Measurements from ENCODE around the gene FUNDC2. TPM values are rescaled to one million over a fixed set of nuclear protein-coding genes. Genes with fewer than 3 reads are reported as not detected.

FUNDC2 gene
- total RNA-seq, 4 donors from 2014 or later: 65.8 to 110 (median 83.7) TPM

DNA sequence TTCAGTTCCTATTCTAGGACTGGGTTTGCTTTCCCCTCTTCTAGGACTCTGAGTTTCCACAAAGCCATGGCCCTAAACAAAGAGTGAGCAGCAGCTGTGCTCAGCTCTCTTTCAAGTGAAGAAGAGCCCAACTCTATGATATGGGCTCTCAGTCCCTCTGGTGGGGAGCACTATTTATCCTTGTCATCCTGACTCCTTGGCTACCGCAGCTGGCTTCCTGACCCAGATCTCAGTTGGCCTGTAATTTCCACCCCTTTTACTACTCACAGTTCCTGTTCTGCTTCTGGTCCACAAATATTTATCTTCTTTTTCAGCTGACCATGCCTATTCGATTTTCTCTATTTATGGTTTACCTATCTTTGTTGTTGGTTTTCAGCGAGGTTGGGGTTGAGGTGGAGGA is 37.9 kb upstream of the FUNDC2 start:
- TF ChIP-seq, protein P1, sequence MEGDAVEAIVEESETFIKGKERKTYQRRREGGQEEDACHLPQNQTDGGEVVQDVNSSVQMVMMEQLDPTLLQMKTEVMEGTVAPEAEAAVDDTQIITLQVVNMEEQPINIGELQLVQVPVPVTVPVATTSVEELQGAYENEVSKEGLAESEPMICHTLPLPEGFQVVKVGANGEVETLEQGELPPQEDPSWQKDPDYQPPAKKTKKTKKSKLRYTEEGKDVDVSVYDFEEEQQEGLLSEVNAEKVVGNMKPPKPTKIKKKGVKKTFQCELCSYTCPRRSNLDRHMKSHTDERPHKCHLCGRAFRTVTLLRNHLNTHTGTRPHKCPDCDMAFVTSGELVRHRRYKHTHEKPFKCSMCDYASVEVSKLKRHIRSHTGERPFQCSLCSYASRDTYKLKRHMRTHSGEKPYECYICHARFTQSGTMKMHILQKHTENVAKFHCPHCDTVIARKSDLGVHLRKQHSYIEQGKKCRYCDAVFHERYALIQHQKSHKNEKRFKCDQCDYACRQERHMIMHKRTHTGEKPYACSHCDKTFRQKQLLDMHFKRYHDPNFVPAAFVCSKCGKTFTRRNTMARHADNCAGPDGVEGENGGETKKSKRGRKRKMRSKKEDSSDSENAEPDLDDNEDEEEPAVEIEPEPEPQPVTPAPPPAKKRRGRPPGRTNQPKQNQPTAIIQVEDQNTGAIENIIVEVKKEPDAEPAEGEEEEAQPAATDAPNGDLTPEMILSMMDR (IDR thresholded peaks at IDR 0.05): no peak
- ATAC-seq (ENCODE audit: low FRiP score): no peak
- no peak for DNase-seq (ENCODE audit: low spot score)

DNA sequence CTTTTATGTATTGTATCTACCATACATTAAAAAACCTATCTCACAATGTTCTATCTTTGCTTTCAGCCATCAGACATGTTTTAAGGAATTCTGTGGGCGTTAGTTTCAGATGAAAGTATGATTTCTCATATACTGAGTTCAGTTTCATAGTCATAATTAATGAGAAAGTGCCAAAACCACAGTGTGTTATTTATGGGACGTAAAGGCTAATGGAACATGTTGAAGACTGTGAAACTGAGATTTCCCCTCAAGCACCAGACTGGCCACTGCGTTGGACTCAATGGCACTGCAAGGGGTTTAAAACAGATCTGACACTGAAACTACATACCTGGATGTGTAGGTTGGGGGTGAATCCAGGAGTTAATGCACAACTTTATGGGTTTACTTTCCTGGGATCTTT is 36.1 kb upstream of the FUNDC2 start:
- TF ChIP-seq, protein P1 (IDR thresholded peaks at IDR 0.05): no peak
- DNase-seq (ENCODE audit: low spot score) (no peak), ATAC-seq (ENCODE audit: low FRiP score) (no peak)

GRCh38 chrX:154991039-154991438 is 35.6 kb upstream of the FUNDC2 start:
- ATAC-seq (ENCODE audit: low FRiP score) (no peak), DNase-seq (ENCODE audit: low spot score) (no peak)
- TF ChIP-seq, protein P1 (IDR thresholded peaks at IDR 0.05): no peak

GRCh38 chrX:154991476-154991875 is 35.2 kb upstream of the FUNDC2 start:
- no peak for ATAC-seq (ENCODE audit: low FRiP score)
- no peak for DNase-seq (ENCODE audit: low spot score)
- TF ChIP-seq, protein P1 (IDR thresholded peaks at IDR 0.05): no peak

DNA sequence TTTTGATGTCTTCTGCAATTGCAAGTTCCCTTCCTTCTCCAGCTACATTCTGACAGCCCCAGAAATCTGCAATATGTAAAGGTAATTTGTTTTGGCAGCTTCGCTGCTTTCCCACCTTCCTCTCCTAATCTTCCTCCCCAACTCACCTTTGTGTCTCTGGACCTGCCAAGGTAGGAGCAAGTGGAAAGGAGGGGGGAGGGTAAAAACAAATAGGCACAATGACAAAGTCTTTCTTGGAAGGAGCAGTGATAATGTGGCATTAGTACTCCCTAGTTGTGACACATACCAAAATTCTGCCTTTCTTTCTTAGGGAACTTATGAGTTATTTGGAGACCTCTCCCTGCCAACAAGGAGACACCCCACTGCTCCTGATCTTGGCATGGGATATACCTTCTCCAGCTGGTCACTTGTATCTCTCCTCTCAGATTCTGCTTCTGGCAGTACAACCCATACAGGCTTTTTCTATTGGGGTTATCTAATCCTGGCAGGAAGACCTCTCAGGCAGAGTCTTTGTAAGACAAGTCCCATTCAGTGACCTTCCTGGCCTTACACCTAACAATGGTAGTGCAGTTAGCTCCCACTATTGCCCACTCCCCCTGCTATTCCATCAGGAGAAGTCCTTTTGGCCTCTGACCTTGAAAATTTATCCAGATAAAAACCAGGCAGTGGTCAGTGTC is 28.3 kb upstream of the FUNDC2 start:
- ATAC-seq (ENCODE audit: low FRiP score): no peak
- no peak for DNase-seq (ENCODE audit: low spot score)
- TF ChIP-seq, protein P1 (IDR thresholded peaks at IDR 0.05): no peak

GRCh38 chrX:155000841-155001240 is 25.8 kb upstream of the FUNDC2 start:
- TF ChIP-seq, protein P1 (IDR thresholded peaks at IDR 0.05): no peak
- ATAC-seq (ENCODE audit: low FRiP score) (no peak), DNase-seq (ENCODE audit: low spot score) (no peak)

- no peak for DNase-seq (ENCODE audit: low spot score)
- TF ChIP-seq, protein P1 (IDR thresholded peaks at IDR 0.05): no peak
- ATAC-seq (ENCODE audit: low FRiP score): no peak
Observed at GRCh38 chrX:155001873-155002272, 24.8 kb upstream of the FUNDC2 start.

Data from omental fat pad (tissue), 4 donors.